Activated CD4-positive, alpha-beta T cell treated with anti-CD3 and anti-CD28 coated beads, Interleukin-2, Interleukin-6, amounts not matched to agents 100 ng/mL and 50 ng/mL, durations not matched to agents 16 hours and 8 hours (primary cell): ENCODE data around the gene ACSF3.

ENCODE experiments used
- DNase-seq: peaks from one replicate; pipeline ENCODE4 v3.0.0-alpha.2; 2020

ACSF3 gene

DNA sequence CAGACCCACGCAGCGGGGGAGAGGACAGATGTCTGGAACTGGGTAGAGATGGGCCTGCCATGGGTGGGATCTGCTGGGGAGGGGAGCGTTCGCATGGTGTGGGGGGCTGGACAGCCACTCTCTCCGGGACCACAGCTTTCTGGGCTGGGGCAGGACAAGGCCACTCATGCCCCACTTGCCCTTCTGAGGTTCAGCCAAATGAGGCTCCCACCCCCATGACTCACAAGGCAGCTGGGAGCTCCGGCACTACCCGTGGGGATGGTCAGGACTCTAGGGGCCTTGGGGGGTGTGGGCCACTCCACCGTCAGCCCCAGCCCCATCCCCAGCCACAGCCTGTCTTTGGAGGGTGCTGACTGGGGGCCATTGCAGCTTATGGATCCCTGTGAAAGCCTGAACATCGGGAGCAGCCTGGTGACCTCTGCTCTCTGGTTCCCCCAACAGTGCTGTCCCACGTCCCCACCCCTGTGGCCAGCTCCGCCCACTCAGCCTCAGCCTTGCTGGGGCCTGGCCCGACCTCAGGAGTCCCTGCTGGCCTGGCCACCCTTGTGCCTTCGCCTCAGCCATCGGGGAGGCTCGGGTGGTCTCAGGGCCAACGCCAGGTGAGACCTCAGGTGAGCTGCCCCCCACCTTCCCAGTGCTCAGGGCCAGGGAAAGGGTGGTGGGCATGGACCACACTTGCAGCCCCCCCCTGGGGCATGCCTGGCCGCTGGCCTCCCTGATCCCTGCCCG is 73.2 kb downstream of the ACSF3 start:
- no peak for DNase-seq

DNA sequence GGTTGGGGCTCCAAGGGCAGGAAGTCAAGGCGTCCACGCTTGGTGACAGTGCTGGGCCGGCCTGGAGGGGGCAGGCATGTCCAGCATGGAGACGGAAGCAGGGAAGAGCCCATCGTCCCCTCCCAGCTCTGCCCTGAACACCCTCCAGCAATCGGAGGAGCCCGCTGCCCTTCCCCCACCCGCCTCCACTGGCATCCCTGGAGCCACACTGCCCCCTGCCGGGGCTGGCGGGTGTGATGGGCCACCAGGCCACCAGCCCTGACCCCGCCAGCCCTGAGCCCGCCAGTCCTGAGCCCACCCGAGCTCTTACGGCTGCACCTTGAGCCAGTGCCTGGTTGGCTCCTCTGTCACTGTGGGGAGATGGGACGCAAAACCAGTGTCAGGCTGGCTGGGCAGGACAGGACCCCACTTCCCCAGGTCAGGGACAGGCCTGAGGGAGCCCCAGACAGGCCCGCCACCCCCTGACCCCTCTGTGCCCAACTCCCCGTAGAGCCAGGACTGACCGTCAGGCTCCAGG is 73.8 kb downstream of the ACSF3 start:
- DNase-seq = peak; percentile 92

DNA sequence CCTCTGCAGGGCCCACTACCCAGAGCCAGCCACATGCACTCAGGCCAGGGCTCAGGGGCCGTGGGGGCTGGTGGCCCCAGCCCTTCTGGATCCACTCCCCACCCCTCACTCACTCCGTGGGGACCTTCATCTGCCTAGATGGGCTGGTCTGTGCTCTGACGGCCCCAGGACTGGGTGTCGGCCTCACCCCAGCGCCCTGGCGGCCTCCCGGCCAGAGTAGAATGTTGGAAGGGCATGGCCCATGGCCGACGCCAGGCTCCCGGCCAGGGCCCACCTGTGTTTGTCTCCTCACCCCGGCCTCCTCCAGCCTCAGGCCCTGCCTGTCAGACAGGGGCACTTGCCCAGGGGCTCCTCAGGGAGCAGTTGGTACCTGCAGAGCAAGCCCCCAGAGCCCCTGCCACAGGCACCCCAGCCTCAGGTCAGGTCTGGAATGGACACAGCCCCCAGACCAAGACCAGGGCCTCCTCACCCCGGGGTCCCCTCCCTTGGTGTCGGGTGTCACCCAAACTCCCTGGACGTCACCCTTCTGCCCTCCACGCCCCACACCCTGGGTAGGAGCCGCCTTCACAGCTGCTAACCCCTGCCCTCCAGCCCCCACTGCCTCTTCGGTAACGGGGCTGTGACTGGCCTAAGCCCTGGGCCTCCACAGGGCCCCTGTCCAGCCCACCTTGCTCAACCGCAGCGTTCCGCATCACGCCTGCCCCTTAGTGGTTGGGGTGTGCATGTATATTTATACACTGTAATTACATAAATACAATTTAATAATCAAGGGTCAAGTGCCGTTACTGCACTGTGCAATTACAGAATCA is 74.9 kb downstream of the ACSF3 start:
- DNase-seq = no peak

DNA sequence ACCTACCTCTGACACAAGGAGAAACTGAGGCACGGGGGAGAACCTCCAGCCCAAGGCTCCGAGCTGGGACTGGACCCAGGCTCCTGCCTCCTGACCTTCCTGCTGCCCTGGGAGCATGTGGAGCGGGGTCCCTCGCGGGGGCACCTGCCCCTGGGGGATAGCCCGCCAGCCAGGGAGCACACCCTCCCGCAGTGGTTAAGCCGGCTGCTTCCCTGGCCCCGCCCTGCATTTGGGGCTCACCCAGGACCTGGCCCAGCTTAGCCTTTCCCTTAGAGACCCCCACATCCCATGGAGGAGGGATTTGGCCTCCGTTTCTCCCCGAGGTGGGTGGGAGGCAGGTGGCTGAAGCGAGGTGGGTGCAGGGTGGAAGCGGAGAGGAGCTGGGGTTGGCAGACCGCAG is 76.1 kb downstream of the ACSF3 start:
- DNase-seq = no peak

DNA sequence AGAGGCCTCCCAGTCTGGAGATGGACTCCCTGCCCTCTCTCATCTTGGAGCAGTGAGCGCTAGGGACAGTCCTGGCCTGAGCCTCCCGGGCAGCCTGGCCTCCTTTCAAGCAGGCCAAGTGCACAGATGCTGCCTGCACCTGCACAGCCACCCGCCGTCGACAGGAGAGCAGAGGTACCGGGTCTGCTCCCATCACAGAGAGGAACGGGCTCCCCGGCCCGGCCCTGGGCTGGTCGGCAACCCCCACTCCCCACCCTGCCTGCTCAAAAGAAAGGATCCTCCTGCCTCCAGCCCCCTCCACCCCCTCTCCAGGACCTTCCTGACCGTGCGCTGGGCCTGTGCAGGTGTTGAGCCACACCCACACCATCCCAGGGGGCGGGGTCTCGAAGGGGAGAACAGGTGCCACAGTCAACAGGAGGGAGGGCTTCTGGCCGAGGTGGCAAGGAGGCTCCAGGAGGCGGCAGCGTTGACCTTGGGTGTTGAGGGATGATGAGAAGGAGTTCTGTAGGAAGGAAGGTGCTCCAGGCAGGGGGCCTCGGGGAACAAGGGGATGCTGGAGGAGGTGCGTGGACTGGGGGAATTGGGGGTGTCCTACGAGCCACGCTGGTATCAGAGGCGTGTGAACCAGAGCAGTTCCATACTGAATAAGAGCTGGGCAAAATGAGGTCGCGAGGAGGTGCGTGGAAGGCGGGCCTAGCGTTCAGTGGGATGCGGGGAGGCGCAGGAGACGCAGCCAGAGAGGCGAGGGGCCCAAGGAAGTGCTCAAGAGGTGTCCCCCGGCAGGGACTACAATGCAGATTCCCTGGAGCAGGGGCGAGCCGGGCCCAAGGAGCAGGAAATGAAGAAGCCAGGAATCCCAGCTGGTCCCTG is 76.9 kb downstream of the ACSF3 start:
- peak; percentile 28 for DNase-seq

DNA sequence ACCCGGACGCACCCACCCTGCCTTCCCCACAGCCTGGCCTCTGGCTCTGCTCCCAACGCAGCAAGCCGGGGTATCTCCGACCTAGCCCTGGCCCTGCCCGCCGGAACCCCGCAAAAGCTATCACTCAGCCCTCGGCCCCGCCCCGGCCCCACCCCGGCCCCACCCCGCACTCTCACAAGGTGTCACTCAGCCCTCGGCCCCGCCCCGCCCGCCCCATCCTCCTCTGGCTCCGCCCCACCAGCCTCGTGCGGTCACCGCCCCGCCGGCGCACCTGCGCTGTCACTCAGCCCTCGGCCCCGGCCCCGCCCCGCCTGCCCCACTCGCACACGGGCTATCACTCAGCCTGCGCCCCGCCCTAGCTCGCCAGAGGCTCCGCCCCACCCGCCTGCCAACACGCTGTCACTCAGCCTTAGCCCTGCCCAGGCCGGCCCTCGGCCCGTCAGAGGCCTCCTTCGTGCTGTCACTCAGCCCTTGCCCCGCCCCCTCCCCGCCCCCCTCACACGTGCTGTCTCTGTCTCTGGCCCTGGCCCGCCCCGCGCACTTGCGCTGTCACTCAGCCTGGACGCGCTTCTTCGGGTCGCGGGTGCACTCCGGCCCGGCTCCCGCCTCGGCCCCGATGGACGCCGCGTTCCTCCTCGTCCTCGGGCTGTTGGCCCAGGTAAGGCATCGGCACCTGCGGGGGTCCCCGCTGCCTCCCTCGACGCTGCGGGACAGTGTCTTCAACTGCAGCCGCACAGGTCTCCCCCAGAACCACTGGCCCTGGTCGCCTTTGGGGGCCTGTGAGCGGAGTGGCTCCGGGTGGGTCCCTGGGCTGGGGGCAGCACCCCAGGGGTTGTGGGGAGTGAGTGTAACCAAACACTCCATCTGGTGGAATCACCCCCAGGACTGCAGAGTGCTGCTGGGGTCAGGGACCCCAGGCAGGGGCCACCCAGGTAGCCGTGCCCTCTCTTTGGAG is 77.8 kb downstream of the ACSF3 start, which contains the start of gene CDH15:
CDH15 (plus strand) TSS at position 533 of the 955 bp plus-strand sequence; CDS start at position 617, 84 bp downstream.
- DNase-seq = peak; percentile 98

GRCh38 chr16:89172171-89172527 is 78.5 kb downstream of the ACSF3 start:
- DNase-seq = no peak

DNA sequence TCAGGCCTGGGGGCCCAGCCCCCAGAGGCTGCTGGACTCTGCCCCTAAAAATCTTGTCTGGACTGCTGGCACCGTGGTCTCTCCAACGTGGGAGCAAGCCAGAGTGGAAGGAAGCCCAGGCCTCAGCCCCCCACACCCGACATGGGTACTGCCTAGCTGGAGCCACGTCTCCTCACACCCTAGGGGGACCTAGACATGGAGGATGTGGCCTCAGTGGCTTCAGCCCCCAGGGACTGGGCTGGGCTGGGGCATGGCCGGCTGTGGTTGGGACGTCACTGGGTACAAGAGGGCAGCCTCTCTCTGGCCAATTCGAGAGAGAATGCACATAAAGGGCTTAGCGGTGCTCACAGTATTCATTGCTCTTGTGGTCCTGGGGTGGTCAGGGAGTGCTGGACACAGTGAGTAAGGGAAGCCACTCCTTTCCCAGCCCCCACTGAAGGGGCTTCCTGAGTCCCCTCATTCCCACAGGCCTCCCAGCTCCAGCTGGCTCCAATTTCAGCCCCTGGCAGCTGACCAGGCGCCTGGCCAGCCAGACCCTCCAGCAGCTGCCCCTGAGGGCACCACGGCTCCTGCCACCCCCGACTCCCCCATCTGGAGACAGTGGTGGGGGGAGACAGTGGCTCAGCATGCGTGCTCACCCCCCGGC is 79.0 kb downstream of the ACSF3 start:
- no peak for DNase-seq

DNA sequence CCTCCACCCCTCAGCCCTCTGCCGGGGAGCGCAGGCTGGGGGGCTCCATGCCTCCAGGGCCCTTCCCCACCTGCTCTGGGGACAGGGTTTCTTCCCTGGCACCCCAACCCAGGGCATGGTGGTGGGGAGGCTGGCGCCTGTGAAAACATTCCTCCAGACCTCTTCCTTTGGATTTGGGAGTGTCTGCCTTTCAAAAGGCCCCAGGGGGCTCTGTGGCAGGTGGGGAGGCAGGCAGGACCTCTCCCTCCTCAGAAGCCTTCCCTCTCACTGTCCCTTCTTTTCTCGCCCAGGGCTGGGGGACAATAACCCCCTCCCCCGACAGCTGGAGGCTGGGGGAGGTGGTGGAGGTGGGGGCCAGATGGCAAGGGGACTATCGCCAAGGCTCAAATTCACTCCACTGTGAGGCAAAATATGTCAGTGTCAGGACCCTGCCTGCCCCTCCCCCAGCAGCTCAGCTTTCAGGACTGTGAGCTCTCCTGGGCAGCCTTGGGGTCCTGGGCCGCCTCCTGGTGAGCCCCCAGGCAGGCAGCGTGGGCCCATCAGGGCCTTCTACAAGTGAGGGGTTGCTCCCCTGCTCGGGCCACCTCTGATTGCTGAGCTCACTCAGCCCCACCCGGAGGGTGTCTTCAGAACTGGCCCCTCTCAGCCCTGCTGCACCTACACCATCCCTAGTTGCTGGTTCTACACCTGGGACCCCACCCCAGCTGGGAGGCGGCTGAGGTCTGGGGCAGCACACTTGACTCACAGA is 79.7 kb downstream of the ACSF3 start:
- no peak for DNase-seq

- DNase-seq = no peak
Measured at GRCh38 chr16:89174055-89174827, 80.6 kb downstream of the ACSF3 start.

GRCh38 chr16:89174877-89175276 is 81.2 kb downstream of the ACSF3 start:
- DNase-seq = no peak

DNA sequence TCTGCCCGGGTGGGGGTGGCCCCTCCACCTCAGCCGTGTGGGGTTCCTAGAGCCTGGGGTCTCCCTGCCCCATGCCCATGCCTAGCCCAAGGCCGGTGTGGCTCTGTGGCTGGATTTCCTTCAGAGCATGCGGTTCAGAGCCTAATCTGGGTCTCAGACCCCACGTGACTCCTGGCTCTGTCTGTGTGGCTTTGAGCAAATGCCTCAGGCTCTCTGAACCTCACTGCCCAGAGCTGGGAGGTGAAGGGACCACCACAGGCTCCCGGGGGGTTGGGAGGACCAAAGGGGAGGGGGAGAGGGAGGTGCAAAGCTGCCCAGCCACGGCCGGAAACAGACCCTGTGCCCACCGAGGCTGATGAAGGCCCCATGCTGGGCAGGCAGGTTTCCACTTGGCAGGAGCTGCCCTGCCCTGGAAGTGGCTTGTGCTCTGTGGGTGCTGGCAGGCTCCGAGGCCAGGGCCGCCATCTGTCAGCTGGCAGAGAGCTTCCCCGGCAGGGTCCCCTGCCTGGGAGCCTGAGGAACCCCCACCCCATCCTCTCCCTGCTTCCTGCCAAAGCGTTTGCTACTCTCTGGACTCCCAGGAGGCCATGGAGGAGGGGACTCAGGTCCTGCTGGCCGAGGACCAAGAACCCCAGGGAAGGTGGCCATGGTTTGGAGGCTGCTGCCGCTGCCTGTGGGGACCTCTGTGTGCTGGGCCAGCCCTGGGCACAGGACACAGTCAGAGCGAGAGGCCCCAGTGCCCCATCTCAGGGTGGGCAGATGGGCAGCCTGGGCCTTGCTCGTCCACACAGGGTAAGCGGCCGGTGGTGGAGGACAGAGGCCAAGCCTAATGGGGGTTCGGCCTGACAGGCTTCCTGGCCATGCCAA is 81.9 kb downstream of the ACSF3 start:
- no peak for DNase-seq

DNA sequence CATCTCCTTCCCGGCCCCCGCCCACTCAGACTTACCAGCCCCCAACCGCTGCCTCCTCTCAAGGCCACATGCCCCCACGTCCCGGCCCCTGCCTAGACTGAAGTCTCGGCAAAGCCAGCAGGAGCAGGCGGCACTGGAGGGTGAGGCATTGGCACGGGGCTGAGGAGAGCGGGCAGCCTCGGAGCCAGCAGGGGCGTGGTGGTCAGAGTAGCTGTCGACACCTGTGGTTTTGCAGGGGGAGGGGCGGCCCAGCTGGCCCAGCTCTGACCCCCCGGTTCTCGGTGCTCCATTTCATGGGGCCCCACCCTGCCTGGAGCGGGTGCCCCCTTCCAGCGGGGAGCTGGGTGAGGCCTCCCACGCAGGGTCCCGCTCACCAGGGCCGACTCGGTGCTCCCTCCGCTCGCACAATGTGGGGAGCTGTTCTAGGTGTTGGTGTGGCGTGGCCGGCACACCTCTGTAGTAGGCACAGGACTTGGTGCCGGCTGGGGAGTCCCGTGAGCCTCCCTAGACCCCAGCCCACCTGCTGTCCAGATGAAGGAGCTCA is 82.6 kb downstream of the ACSF3 start:
- DNase-seq = no peak

DNA sequence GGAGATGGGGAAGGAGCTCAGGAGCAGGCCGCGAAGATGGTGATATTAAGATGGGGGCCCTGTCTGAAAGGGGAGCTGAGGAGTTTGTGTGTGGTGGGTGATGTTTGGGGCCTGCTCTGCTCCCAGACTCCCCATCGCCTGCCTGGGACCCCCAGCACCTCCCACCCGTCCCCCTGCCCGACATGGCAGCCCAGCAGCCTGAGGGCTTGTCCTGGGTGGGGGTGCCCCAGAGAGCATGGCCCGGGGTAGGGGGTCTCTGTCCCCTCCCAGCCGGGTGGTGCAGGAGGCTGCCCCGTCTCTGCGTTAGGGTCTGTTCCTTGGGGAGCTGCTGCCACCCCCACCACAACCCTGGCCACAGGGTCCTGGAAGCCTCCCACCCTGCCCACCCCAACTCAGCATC is 83.1 kb downstream of the ACSF3 start:
- no peak for DNase-seq

DNA sequence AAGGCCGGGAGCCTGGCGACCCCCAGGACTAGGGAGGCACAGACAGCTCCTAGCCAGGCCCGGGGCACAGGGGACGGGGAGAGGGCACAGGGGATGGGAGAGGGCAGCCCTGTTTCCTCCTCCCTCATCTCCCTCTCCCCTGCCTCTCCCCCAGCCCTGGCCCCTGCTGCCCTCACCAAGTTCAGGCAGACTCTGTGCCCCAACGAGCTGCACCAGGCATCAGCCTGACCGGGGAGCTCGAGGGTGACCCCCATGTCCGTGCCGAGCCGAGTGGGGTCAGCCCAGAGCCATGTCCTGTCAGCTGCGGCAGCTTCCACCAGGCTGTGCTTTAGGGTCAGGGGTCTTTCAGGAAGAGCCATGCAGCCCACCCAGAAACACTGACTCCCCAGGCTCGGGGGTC is 83.8 kb downstream of the ACSF3 start:
- no peak for DNase-seq

DNA sequence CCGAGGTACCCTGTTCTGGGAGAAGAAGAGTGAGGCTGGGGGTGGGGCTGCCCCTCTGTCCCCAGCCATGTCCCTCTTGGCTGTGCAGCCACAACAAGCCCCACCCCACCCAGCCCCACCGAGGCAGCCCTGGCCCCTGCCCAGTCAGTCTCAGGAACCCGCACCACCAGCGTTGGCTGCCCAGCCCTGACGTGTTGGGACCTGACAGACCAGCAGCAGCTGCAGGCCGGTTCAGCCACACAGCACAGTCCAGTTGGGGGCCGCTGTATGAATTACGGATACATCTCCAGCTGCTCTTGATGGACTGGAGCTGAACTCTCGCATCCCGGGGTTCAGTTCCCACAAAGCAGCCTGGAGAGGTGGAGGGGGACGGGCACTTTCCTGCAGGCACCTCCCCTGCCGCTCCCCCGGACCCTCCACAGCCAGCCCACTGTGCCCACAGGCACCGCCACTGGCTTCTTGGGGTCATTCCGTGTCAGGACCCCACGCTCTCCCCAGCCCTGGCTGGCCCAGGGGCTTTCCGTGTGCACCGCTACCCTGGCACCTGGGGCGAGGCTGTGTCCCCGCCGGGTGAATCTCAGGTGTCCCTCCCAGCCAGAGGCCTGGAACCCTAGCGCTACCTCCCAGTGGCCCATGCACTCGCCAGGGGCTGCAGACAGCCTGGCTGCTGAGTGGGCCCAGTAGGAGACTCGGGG is 84.9 kb downstream of the ACSF3 start:
- no peak for DNase-seq

GRCh38 chr16:89179148-89179484 is 85.5 kb downstream of the ACSF3 start:
- no peak for DNase-seq
